Chondrocyte (in vitro differentiated cells): Measurements from ENCODE around the gene STAMBP. TPM values are rescaled to one million over a fixed set of nuclear protein-coding genes. Genes with fewer than 3 reads are reported as not detected.

Source experiments
- DNase-seq: peaks from one replicate; pipeline ENCODE4 v3.0.0; 2021; ENCODE audit warnings: mixed read lengths, low spot score
- H3K27ac Mint-ChIP-seq: one replicate; pipeline ENCODE4 v1.8.0; 2021; ENCODE audit warnings: mild to moderate bottlenecking, moderate library complexity, mixed read lengths; ENCODE audit not compliant: unreplicated experiment
- H3K27me3 Mint-ChIP-seq: 2 replicates; pipeline ENCODE4 v1.8.0; 2021; ENCODE audit warnings: low read depth, mixed read lengths
- H3K36me3 Mint-ChIP-seq: 2 replicates; pipeline ENCODE4 v1.8.0; 2021; ENCODE audit warnings: low read depth, mixed read lengths
- H3K4me1 Mint-ChIP-seq: 2 replicates; pipeline ENCODE4 v1.8.0; 2021; ENCODE audit warnings: low read depth, mild to moderate bottlenecking, mixed read lengths
- H3K4me3 Mint-ChIP-seq: one replicate; pipeline ENCODE4 v1.8.0; 2021; ENCODE audit warnings: mild to moderate bottlenecking, moderate library complexity, mixed read lengths; ENCODE audit not compliant: unreplicated experiment
- H3K9me3 Mint-ChIP-seq: 2 replicates; pipeline ENCODE4 v1.8.0; 2021; ENCODE audit warnings: low read depth, mixed read lengths
- total RNA-seq: library from RNA; stranded (reverse); gene quantifications from 3 replicates; pipeline ENCODE4 v1.2.1, GENCODE V29; 2021
- TF ChIP-seq, protein P1 (sequence below): fragments of 200-600 bp; sonication (generic); IDR thresholded peaks from 2 replicates; pipeline ENCODE4 v1.5.0; 2021; ENCODE audit warnings: antibody characterized with exemption, mild to moderate bottlenecking, moderate library complexity

Gene STAMBP
- total RNA-seq, 1 donor from 2014 or later, result 32.1 TPM

DNA sequence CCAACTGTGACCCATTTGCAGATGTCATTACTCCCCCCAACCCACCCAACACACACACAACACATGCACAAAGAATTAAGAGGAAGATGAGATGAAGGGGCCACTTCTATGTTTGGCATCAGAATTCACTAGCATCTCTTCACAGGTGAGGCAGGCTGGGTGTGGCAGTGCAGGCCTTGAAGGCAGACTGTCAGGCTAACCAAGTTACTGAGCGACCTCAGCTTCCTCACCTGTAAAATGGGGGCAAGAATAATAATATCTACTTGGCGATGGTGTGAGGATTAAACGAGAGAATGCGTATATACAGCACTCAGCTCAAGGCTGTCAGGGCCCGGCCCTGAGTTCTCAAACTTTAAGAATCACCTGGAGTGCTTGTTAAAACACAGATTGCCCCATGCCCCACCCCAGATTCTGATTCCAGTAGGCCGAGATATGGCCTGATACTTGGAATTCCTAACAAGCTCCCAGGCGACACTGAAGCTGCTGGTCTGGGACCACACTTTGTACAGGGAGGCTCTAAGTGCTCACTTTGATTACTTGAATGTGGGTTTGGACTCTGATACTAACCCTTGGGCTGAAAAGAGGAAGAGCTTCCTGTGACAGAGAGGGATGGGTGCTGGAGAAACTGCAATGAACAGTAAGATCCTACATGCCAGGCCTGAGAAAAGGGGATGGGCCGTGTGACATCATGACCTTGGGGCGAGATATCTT is 65.2 kb downstream of the STAMBP start:
- H3K9me3 Mint-ChIP-seq, result no peaks in the 10 kb centered on the region
- H3K4me1 Mint-ChIP-seq, result peaks cover 77% of the 10 kb centered on the region
- no peak for DNase-seq
- H3K27me3 Mint-ChIP-seq, result no peaks in the 10 kb centered on the region
- peak overlapping the region; percentile 95 for H3K27ac Mint-ChIP-seq
- peak overlapping the region; percentile 93 for H3K4me3 Mint-ChIP-seq
- TF ChIP-seq, protein P1, sequence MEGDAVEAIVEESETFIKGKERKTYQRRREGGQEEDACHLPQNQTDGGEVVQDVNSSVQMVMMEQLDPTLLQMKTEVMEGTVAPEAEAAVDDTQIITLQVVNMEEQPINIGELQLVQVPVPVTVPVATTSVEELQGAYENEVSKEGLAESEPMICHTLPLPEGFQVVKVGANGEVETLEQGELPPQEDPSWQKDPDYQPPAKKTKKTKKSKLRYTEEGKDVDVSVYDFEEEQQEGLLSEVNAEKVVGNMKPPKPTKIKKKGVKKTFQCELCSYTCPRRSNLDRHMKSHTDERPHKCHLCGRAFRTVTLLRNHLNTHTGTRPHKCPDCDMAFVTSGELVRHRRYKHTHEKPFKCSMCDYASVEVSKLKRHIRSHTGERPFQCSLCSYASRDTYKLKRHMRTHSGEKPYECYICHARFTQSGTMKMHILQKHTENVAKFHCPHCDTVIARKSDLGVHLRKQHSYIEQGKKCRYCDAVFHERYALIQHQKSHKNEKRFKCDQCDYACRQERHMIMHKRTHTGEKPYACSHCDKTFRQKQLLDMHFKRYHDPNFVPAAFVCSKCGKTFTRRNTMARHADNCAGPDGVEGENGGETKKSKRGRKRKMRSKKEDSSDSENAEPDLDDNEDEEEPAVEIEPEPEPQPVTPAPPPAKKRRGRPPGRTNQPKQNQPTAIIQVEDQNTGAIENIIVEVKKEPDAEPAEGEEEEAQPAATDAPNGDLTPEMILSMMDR, result no peak
- H3K36me3 Mint-ChIP-seq, result peaks cover 18% of the 10 kb centered on the region

DNA sequence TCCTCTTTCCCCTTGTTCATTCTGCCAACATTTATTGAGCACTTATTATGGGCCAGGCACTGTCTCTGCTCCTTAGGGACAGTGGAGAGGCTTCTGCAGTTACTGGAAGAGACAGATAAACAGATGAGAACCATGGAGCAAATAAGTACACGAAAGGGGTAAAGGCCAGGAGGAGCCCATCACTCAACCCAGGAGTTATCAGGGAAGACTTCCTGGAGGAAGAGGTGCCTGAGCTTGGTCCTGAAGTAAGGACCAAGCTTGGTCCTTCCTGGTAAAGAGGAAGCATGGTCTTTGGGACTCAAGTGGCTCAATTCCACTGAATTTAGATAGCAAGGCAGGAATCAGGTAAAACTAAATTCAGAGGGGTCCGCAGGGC is 65.7 kb downstream of the STAMBP start:
- TF ChIP-seq, protein P1, result no peak
- DNase-seq, result no peak
- Mint-ChIP-seq H3K4me1 (peaks cover 80% of the 10 kb centered on the region), H3K36me3 (peaks cover 18% of the 10 kb centered on the region), H3K9me3 (no peaks in the 10 kb centered on the region), H3K27me3 (no peaks in the 10 kb centered on the region), H3K4me3 (peak overlapping the region; percentile 93), H3K27ac (peak overlapping the region; percentile 95)

DNA sequence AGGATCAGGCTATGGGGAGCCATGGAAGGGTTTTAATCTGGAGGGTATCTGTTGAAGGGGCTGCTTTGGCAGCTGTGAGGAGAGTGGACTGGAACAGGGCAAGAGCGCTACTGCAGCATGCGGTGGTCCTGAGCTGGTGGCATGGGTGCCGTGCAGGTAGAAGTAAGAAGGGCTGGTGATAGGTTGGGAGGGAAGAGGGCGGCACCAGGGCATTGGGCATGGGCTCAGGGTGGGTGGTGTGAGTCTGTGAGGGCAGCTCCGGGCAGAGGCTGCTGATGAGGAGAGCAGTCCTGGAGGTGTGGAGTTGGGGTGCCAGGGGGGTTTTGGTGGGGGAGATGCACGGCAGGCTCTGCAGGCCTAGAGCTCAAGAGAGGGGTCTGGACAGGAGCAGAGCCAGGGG is 66.1 kb downstream of the STAMBP start:
- peak overlapping the region; percentile 93 for H3K4me3 Mint-ChIP-seq
- peak overlapping the region; percentile 95 for H3K27ac Mint-ChIP-seq
- DNase-seq, result no peak
- no peaks in the 10 kb centered on the region for H3K27me3 Mint-ChIP-seq
- no peaks in the 10 kb centered on the region for H3K9me3 Mint-ChIP-seq
- peaks cover 18% of the 10 kb centered on the region for H3K36me3 Mint-ChIP-seq
- TF ChIP-seq, protein P1, result no peak
- peaks cover 84% of the 10 kb centered on the region for H3K4me1 Mint-ChIP-seq

DNA sequence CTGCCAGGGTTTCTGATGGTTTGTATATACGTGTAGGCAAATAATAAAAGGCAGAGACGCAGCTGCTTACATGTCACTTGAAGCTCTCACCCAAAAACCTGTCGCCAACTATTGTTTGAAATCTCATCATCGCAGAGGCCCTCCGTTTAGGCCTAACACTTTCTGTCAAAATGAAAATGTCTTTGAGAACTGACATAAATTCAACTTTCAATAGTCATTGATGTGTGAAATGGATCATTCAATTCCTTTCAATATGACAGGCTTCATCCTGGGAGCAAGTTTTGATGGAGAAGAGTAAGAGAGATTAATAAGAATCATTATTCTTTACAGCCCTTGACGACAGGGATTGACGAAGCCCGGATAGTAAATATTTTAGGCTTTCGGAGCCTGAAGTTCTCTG is 66.7 kb downstream of the STAMBP start:
- Mint-ChIP-seq H3K27ac (peak overlapping the region; percentile 95), H3K36me3 (peaks cover 19% of the 10 kb centered on the region), H3K4me1 (peaks cover 88% of the 10 kb centered on the region), H3K4me3 (peak overlapping the region; percentile 93), H3K27me3 (no peaks in the 10 kb centered on the region), H3K9me3 (no peaks in the 10 kb centered on the region)
- TF ChIP-seq, protein P1, result no peak
- DNase-seq, result no peak

DNA sequence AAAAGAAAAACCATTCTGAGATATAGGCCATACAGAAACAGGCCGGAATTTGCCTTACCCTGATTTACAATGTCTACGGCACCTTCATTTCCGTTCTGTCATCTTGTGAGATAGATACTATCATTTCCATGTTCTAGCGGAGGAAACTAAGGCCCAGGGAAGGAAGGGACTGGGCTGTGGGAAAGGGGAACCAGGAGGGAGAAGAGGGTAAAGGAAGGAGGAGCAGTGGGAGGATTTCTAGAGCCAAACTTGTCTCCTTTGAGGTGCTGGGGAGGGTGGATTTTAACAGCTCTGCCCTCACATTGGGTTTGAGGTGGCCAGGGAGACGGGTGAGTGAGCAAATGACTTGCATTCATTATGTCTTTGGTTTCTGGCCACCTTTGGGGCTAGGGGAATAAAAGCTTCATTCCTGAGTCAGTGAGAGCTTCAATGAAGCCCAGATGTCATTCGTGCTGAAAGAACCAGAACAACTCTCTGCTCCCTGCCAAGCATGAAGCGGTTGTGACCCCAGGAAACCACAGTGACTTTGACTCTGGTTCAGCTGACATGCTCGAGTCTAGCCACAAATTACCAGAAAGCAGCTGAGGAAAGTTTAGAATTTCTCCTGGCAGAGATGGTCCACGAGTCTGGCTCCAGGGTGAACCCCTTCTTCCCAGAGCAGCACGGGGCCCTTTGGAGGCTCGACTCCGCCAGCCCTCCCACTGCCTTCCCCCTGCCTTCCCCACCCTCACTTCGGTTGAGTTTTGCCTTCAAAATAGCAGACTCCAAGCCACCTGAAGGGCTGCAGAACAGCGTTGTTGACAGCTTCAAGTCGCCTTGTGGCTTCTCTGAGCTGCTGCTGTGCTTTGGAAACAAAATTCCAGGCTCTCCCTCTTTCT is 67.8 kb downstream of the STAMBP start:
- H3K27ac Mint-ChIP-seq, result peak overlapping the region; percentile 95
- peak overlapping the region; percentile 93 for H3K4me3 Mint-ChIP-seq
- TF ChIP-seq, protein P1, result peak; percentile 16
- H3K9me3 Mint-ChIP-seq, result no peaks in the 10 kb centered on the region
- DNase-seq, result no peak
- H3K4me1 Mint-ChIP-seq, result peaks cover 91% of the 10 kb centered on the region
- H3K27me3 Mint-ChIP-seq, result no peaks in the 10 kb centered on the region
- H3K36me3 Mint-ChIP-seq, result peaks cover 26% of the 10 kb centered on the region
